Amniotic stem cell (primary cell): ENCODE measurements around the gene FAM120C.

Source experiments
- DNase-seq: peaks from one replicate; lab custom pipeline; 2025; lab: John Stamatoyannopoulos, UW

The FAM120C gene

GRCh38 chrX:54030329-54030728 is 152.7 kb downstream of the FAM120C start:
- DNase-seq = no peak

GRCh38 chrX:54029529-54030143 is 153.4 kb downstream of the FAM120C start:
- no peak for DNase-seq

- DNase-seq = no peak
These were observed 158.7 kb downstream of the FAM120C start for GRCh38 chrX:54024350-54024749.
